ENCODE results near the gene PARVA. TPM values are rescaled to one million over a fixed set of nuclear protein-coding genes. Genes with fewer than 3 reads are reported as not detected.
"Not testable (repeated sequence)": the region's sequence is repeated elsewhere in the genome, so short reads cannot be mapped to it uniquely, and the experiment has no call there.

Gene PARVA
- total RNA-seq, 1 experiment from 2014 or later: 8.4 TPM

GRCh38 chr11:12517306-12517705 is 139.9 kb downstream of the PARVA start:
- no peaks in the 10 kb centered on the region for H3K27me3 ChIP-seq (ENCODE audit: control insufficient read depth, insufficient read depth, low read length)
- DNase-seq: no peak

GRCh38 chr11:12517741-12518140 is 140.4 kb downstream of the PARVA start:
- H3K27me3 ChIP-seq (ENCODE audit: control insufficient read depth, insufficient read depth, low read length): no peaks in the 10 kb centered on the region
- DNase-seq: no peak
- H3K4me3 ChIP-seq (ENCODE audit: insufficient read depth, low read depth, low read length): no peak overlapping the region
- no peaks in the 10 kb centered on the region for H3K36me3 ChIP-seq (replicated peaks; ENCODE audit: control insufficient read depth, insufficient read depth, low read length)

More at GRCh38 chr11:12517306-12517705, 139.9 kb downstream of the PARVA start:
- Histone ChIP-seq H3K36me3 (replicated peaks; ENCODE audit: control insufficient read depth, insufficient read depth, low read length) (no peaks in the 10 kb centered on the region), H3K4me3 (ENCODE audit: insufficient read depth, low read depth, low read length) (no peak overlapping the region)

GRCh38 chr11:12518606-12519385 is 141.4 kb downstream of the PARVA start:
- no peak overlapping the region for H3K4me3 ChIP-seq (ENCODE audit: insufficient read depth, low read depth, low read length)
- H3K27me3 ChIP-seq (ENCODE audit: control insufficient read depth, insufficient read depth, low read length): no peaks in the 10 kb centered on the region
- no peaks in the 10 kb centered on the region for H3K36me3 ChIP-seq (replicated peaks; ENCODE audit: control insufficient read depth, insufficient read depth, low read length)
- DNase-seq: no peak

- H3K4me3 ChIP-seq (ENCODE audit: insufficient read depth, low read depth, low read length): no peak overlapping the region
- H3K27me3 ChIP-seq (ENCODE audit: control insufficient read depth, insufficient read depth, low read length): no peaks in the 10 kb centered on the region
- no peaks in the 10 kb centered on the region for H3K36me3 ChIP-seq (replicated peaks; ENCODE audit: control insufficient read depth, insufficient read depth, low read length)
- no peak for DNase-seq
Observed at GRCh38 chr11:12520054-12520453, 142.7 kb downstream of the PARVA start.

- not testable (repeated sequence) for H3K4me3 ChIP-seq (ENCODE audit: insufficient read depth, low read depth, low read length); H3K27me3 ChIP-seq (ENCODE audit: control insufficient read depth, insufficient read depth, low read length); DNase-seq; H3K36me3 ChIP-seq (replicated peaks; ENCODE audit: control insufficient read depth, insufficient read depth, low read length)
Observed at GRCh38 chr11:12520576-12520975, 143.2 kb downstream of the PARVA start.

- H3K27me3 ChIP-seq (ENCODE audit: control insufficient read depth, insufficient read depth, low read length): no peaks in the 10 kb centered on the region
- no peaks in the 10 kb centered on the region for H3K36me3 ChIP-seq (replicated peaks; ENCODE audit: control insufficient read depth, insufficient read depth, low read length)
- no peak overlapping the region for H3K4me3 ChIP-seq (ENCODE audit: insufficient read depth, low read depth, low read length)
- peak; percentile 63 for DNase-seq
Observed at GRCh38 chr11:12523180-12523924, 146.0 kb downstream of the PARVA start.

- no peak for DNase-seq
- Histone ChIP-seq H3K27me3 (ENCODE audit: control insufficient read depth, insufficient read depth, low read length) (no peaks in the 10 kb centered on the region), H3K36me3 (replicated peaks; ENCODE audit: control insufficient read depth, insufficient read depth, low read length) (no peaks in the 10 kb centered on the region), H3K4me3 (ENCODE audit: insufficient read depth, low read depth, low read length) (no peak overlapping the region)
Observed at GRCh38 chr11:12524865-12525264, 147.5 kb downstream of the PARVA start.

GRCh38 chr11:12525466-12526055 is 148.2 kb downstream of the PARVA start:
- H3K27me3 ChIP-seq (ENCODE audit: control insufficient read depth, insufficient read depth, low read length): no peaks in the 10 kb centered on the region
- DNase-seq: no peak
- H3K36me3 ChIP-seq (replicated peaks; ENCODE audit: control insufficient read depth, insufficient read depth, low read length): no peaks in the 10 kb centered on the region
- H3K4me3 ChIP-seq (ENCODE audit: insufficient read depth, low read depth, low read length): no peak overlapping the region

GRCh38 chr11:12526789-12527188 is 149.4 kb downstream of the PARVA start:
- no peak for DNase-seq
- Histone ChIP-seq H3K27me3 (ENCODE audit: control insufficient read depth, insufficient read depth, low read length) (no peaks in the 10 kb centered on the region), H3K36me3 (replicated peaks; ENCODE audit: control insufficient read depth, insufficient read depth, low read length) (no peaks in the 10 kb centered on the region), H3K4me3 (ENCODE audit: insufficient read depth, low read depth, low read length) (no peak overlapping the region)

GRCh38 chr11:12528487-12528886 is 151.1 kb downstream of the PARVA start:
- Histone ChIP-seq H3K4me3 (ENCODE audit: insufficient read depth, low read depth, low read length) (no peak overlapping the region), H3K36me3 (replicated peaks; ENCODE audit: control insufficient read depth, insufficient read depth, low read length) (no peaks in the 10 kb centered on the region), H3K27me3 (ENCODE audit: control insufficient read depth, insufficient read depth, low read length) (no peaks in the 10 kb centered on the region)
- DNase-seq: no peak

- no peak for DNase-seq
- Histone ChIP-seq H3K36me3 (replicated peaks; ENCODE audit: control insufficient read depth, insufficient read depth, low read length) (no peaks in the 10 kb centered on the region), H3K27me3 (ENCODE audit: control insufficient read depth, insufficient read depth, low read length) (no peaks in the 10 kb centered on the region), H3K4me3 (ENCODE audit: insufficient read depth, low read depth, low read length) (no peak overlapping the region)
Observed at GRCh38 chr11:12529041-12529440, 151.7 kb downstream of the PARVA start.

- no peak for DNase-seq
- H3K36me3 ChIP-seq (replicated peaks; ENCODE audit: control insufficient read depth, insufficient read depth, low read length): no peaks in the 10 kb centered on the region
- no peaks in the 10 kb centered on the region for H3K27me3 ChIP-seq (ENCODE audit: control insufficient read depth, insufficient read depth, low read length)
- no peak overlapping the region for H3K4me3 ChIP-seq (ENCODE audit: insufficient read depth, low read depth, low read length)
Observed at GRCh38 chr11:12529793-12530192, 152.4 kb downstream of the PARVA start.

- no peak for DNase-seq
- Histone ChIP-seq H3K4me3 (ENCODE audit: insufficient read depth, low read depth, low read length) (no peak overlapping the region), H3K36me3 (replicated peaks; ENCODE audit: control insufficient read depth, insufficient read depth, low read length) (no peaks in the 10 kb centered on the region), H3K27me3 (ENCODE audit: control insufficient read depth, insufficient read depth, low read length) (no peaks in the 10 kb centered on the region)
Observed at GRCh38 chr11:12531020-12531419, 153.6 kb downstream of the PARVA start.

GRCh38 chr11:12531681-12532080 is 154.3 kb downstream of the PARVA start:
- Histone ChIP-seq H3K36me3 (replicated peaks; ENCODE audit: control insufficient read depth, insufficient read depth, low read length) (no peaks in the 10 kb centered on the region), H3K4me3 (ENCODE audit: insufficient read depth, low read depth, low read length) (no peak overlapping the region), H3K27me3 (ENCODE audit: control insufficient read depth, insufficient read depth, low read length) (no peaks in the 10 kb centered on the region)
- no peak for DNase-seq

GRCh38 chr11:12532580-12532979 is 155.2 kb downstream of the PARVA start:
- Histone ChIP-seq H3K27me3 (ENCODE audit: control insufficient read depth, insufficient read depth, low read length) (no peaks in the 10 kb centered on the region), H3K36me3 (replicated peaks; ENCODE audit: control insufficient read depth, insufficient read depth, low read length) (no peaks in the 10 kb centered on the region), H3K4me3 (ENCODE audit: insufficient read depth, low read depth, low read length) (no peak overlapping the region)
- no peak for DNase-seq

Measured in H7 (cell line).